ENCODE measurements around the gene PIPOX.

PIPOX gene

DNA sequence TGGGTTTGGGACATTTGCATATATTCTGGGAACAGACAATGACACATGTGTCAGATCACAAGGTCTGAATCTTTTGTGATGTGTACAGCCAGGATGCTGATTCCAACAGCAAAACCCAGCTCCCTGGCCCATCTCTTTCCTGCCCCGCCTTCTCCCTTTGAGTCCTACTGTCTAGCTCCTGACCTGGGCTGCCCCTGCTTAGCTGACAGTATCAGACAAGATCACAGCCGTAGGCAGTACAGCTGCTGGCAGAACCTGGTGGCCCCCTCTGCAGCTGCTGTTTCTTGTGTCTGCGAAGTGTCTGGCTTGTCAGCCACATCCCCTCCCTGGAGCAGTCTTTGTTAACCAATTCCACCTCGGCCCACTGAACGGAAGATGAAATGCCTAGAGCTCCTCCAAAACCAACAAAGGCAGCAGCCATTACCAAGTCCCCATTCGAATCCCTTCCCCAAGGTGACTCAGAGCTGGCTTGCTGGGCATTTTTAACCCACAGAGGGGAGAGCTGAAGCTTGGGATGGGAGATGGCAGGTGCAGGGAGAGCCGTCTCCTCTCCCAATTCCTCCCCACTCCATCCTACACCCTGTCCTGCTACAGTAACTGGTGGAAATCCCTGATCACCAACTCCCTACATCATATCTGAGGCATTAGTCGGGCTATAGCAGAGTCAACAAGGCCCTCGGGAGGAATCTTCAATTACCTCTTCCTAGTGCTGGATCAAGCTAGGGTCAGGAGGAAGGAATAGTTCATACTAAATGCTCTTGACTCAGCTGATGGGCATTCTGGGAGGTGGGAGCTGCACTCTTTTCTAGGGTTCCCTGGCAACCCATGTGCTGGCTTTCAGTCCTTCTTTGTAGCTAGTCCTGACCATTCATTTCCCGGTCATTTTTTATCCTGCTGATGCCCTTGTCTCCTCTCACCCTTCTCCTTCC, 5.8 kb downstream of the PIPOX start:
- TF ChIP-seq, protein P1, sequence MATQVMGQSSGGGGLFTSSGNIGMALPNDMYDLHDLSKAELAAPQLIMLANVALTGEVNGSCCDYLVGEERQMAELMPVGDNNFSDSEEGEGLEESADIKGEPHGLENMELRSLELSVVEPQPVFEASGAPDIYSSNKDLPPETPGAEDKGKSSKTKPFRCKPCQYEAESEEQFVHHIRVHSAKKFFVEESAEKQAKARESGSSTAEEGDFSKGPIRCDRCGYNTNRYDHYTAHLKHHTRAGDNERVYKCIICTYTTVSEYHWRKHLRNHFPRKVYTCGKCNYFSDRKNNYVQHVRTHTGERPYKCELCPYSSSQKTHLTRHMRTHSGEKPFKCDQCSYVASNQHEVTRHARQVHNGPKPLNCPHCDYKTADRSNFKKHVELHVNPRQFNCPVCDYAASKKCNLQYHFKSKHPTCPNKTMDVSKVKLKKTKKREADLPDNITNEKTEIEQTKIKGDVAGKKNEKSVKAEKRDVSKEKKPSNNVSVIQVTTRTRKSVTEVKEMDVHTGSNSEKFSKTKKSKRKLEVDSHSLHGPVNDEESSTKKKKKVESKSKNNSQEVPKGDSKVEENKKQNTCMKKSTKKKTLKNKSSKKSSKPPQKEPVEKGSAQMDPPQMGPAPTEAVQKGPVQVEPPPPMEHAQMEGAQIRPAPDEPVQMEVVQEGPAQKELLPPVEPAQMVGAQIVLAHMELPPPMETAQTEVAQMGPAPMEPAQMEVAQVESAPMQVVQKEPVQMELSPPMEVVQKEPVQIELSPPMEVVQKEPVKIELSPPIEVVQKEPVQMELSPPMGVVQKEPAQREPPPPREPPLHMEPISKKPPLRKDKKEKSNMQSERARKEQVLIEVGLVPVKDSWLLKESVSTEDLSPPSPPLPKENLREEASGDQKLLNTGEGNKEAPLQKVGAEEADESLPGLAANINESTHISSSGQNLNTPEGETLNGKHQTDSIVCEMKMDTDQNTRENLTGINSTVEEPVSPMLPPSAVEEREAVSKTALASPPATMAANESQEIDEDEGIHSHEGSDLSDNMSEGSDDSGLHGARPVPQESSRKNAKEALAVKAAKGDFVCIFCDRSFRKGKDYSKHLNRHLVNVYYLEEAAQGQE (IDR thresholded peaks at IDR 0.05; ENCODE audit: insufficient read depth in 1 of 2, low read depth in 2 of 2, low read length in 2 of 2), result peak in 1 of 2 experiments; percentile 51; a peak in 1 of 4 replicates
- TF ChIP-seq POLR2AphosphoS5 (IDR thresholded peaks at IDR 0.05; ENCODE audit: low read depth, low read length) (no peak), FOXP2 (optimal IDR thresholded peaks at IDR 0.05; ENCODE audit: borderline replicate concordance, extremely low read depth, extremely low read length, insufficient read depth) (peak; percentile 83), TAF1 (IDR thresholded peaks at IDR 0.05; ENCODE audit: borderline replicate concordance, insufficient read depth, low read length) (no peak), SIN3A (IDR thresholded peaks at IDR 0.05; ENCODE audit: borderline replicate concordance, insufficient read depth, low read length) (peak; percentile 83; the same call in 1 of the 2 replicates)

DNA sequence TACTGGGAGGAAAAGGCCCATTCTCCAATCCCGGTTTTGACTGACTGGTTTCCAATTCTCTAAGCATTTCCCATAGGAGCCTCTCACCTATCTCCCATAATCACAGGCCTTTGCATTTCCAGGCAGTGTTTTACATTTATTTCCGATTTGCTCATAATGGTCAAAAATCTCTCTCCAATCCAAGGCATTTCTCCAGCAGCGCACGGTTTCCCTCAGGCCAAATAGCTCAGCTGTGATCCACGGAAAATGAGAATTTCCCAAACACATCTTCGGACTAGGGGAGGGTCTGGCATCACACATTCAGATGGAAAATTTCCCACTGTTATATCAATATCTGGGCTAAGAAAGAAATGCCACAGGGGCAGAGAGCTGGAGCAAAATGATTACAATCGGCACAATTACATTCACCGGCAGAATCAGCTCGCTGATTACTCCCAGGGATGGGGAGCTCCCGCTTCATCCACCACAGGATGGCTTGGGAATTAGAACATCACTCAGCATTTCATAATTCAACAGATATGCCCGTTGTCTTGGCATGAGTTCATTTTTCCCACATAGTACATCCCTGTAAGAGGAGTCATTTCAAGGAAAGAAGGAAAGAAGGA, 6.7 kb downstream of the PIPOX start:
- TF ChIP-seq TAF1 (IDR thresholded peaks at IDR 0.05; ENCODE audit: borderline replicate concordance, insufficient read depth, low read length), result no peak
- TF ChIP-seq SIN3A (IDR thresholded peaks at IDR 0.05; ENCODE audit: borderline replicate concordance, insufficient read depth, low read length), result no peak
- no peak for TF ChIP-seq FOXP2 (optimal IDR thresholded peaks at IDR 0.05; ENCODE audit: borderline replicate concordance, extremely low read depth, extremely low read length, insufficient read depth)
- TF ChIP-seq, protein P1 (IDR thresholded peaks at IDR 0.05; ENCODE audit: insufficient read depth in 1 of 2, low read depth in 2 of 2, low read length in 2 of 2), result no peak
- no peak for TF ChIP-seq POLR2AphosphoS5 (IDR thresholded peaks at IDR 0.05; ENCODE audit: low read depth, low read length)

DNA sequence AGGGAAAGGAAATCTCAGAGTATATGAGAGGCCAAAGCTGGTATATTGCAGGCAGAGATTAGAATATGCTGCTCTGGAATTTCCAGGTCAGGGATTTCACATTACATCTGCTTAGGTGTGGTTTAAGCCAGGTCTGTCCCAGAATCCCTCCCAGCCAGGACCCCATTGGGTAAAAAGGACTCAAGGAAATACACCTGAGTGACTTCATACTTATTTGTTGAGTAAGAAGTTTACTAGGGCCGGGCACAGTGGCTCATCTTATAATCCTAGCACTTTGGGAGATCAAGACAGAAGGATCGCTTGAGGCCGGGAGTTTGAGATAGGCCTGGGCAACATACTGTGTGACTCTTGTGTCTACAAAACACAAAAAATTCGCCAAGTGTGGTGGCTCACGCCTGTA, 7.2 kb downstream of the PIPOX start:
- TF ChIP-seq SIN3A (IDR thresholded peaks at IDR 0.05; ENCODE audit: borderline replicate concordance, insufficient read depth, low read length) (no peak), TAF1 (IDR thresholded peaks at IDR 0.05; ENCODE audit: borderline replicate concordance, insufficient read depth, low read length) (no peak), FOXP2 (optimal IDR thresholded peaks at IDR 0.05; ENCODE audit: borderline replicate concordance, extremely low read depth, extremely low read length, insufficient read depth) (no peak), POLR2AphosphoS5 (IDR thresholded peaks at IDR 0.05; ENCODE audit: low read depth, low read length) (no peak)
- TF ChIP-seq, protein P1 (IDR thresholded peaks at IDR 0.05; ENCODE audit: insufficient read depth in 1 of 2, low read depth in 2 of 2, low read length in 2 of 2), result no peak

DNA sequence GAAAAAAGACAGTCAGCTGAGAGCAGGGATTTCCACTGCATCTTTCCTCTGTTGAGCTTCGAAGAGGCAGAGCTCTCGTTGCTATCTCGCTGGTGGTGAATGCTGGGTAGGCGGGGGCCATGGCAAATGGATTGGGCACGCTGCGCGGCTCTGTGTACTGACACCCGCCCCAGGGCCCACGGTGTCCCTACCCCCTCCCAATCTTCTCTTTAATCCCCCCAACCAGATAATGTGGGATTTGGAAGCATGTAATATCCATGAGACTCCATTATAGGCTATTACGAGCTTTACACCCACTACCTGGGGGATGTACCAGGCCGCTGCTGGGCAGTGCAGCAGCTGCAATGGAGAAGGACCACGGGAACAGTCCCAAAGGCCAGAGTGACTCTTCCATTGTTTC, 8.3 kb downstream of the PIPOX start:
- TF ChIP-seq, protein P1 (IDR thresholded peaks at IDR 0.05; ENCODE audit: insufficient read depth in 1 of 2, low read depth in 2 of 2, low read length in 2 of 2), result no peak
- no peak for TF ChIP-seq FOXP2 (optimal IDR thresholded peaks at IDR 0.05; ENCODE audit: borderline replicate concordance, extremely low read depth, extremely low read length, insufficient read depth)
- TF ChIP-seq TAF1 (IDR thresholded peaks at IDR 0.05; ENCODE audit: borderline replicate concordance, insufficient read depth, low read length), result no peak
- TF ChIP-seq POLR2AphosphoS5 (IDR thresholded peaks at IDR 0.05; ENCODE audit: low read depth, low read length), result no peak
- no peak for TF ChIP-seq SIN3A (IDR thresholded peaks at IDR 0.05; ENCODE audit: borderline replicate concordance, insufficient read depth, low read length)

Measured in PFSK-1 (cell line).